NCI-H1417 treated with DMSO at 0.1 percent for 48 hours (cell line): ENCODE results near the gene BRSK1.

Experiments used
- DNase-seq: peaks from one replicate; lab custom pipeline; 2025; lab: John Stamatoyannopoulos, UW

BRSK1 gene

GRCh38 chr19:55353356-55353802 lies 69.6 kb downstream of the BRSK1 start:
- no peak for DNase-seq

- no peak for DNase-seq
Measured at GRCh38 chr19:55353803-55354697, 70.3 kb downstream of the BRSK1 start.

GRCh38 chr19:55354698-55355212 lies 71.0 kb downstream of the BRSK1 start, which contains the start of gene COX6B2:
COX6B2 (minus strand) TSS chr19:55354719; CDS start chr19:55354521, 198 bp downstream.
- no peak for DNase-seq

GRCh38 chr19:55355213-55355821 lies 71.5 kb downstream of the BRSK1 start:
- no peak for DNase-seq

- no peak for DNase-seq
Measured at GRCh38 chr19:55358493-55358892, 74.7 kb downstream of the BRSK1 start.

GRCh38 chr19:55358943-55359908 lies 75.4 kb downstream of the BRSK1 start:
- no peak for DNase-seq

GRCh38 chr19:55360902-55361301 lies 77.1 kb downstream of the BRSK1 start:
- DNase-seq: no peak
